Peyer's patch (tissue), 4 donors: Measurements from ENCODE around the gene KIFC1. TPM values are rescaled to one million over a fixed set of nuclear protein-coding genes. Genes with fewer than 3 reads are reported as not detected.
A peak's percentile ranks its signal among the peaks of the same experiment; 100 is the strongest.

ENCODE experiments used
- DNase-seq, 3 donors: peaks; one replicate each; pipeline ENCODE4 v3.0.0-alpha.2; 2017 to 2019
- H3K27ac ChIP-seq, 4 donors: fragments of 200-600 bp; sonication (generic); one replicate each; pipeline ENCODE4 v1.5.1; 2016 to 2019
- H3K27me3 ChIP-seq, 2 donors: fragments of 200-600 bp; sonication (generic); one replicate each; pipeline ENCODE4 v1.5.1; 2019
- H3K36me3 ChIP-seq, 3 donors: fragments of 200-600 bp; sonication (generic); one replicate each; pipeline ENCODE4 v1.5.1; 2016 to 2019
- H3K4me1 ChIP-seq, 4 donors: fragments of 200-600 bp; sonication (generic); one replicate each; pipeline ENCODE4 v1.5.1; 2016 to 2019
- H3K4me3 ChIP-seq, 4 donors: fragments of 200-600 bp; sonication (generic); 1 replicate in 3 of 4; 2 replicates in 1 of 4; pipeline ENCODE4 v1.5.1; 2016 to 2019; ENCODE audit warnings: mild to moderate bottlenecking in 1 of 4
- H3K9me3 ChIP-seq, 4 donors: fragments of 200-600 bp; sonication (generic); one replicate each; pipeline ENCODE4 v1.5.1; 2016 to 2019; ENCODE audit warnings: mild to moderate bottlenecking in 1 of 4
- POLR2A ChIP-seq, 2 donors: fragments of 450-650 bp; IDR thresholded peaks; one replicate each; pipeline ENCODE4 v1.5.1; 2017; ENCODE audit warnings: antibody characterized with exemption in 2 of 2, mild to moderate bottlenecking in 2 of 2, moderate library complexity in 2 of 2
- total RNA-seq, 4 donors: library from RNA; depleted of rRNA; stranded (reverse); fragments of >200 nt; gene quantifications; one replicate each; pipeline ENCODE4 v1.1.0, GENCODE V29; 2016
- TF ChIP-seq, protein P1 (sequence below), 6 experiments: fragments of 450-650 bp in 4 of 6; fragments of 200-600 bp in 2 of 6; sonication (generic) in 1 of 6; IDR thresholded peaks; one replicate each; pipeline ENCODE4 v1.5.1; 2017 to 2019; ENCODE audit warnings: antibody characterized with exemption in 6 of 6, mild to moderate bottlenecking in 3 of 6, moderate library complexity in 1 of 6

KIFC1 gene
- total RNA-seq, 4 donors from 2014 or later = 10.9 to 28.1 (median 18.3) TPM

DNA sequence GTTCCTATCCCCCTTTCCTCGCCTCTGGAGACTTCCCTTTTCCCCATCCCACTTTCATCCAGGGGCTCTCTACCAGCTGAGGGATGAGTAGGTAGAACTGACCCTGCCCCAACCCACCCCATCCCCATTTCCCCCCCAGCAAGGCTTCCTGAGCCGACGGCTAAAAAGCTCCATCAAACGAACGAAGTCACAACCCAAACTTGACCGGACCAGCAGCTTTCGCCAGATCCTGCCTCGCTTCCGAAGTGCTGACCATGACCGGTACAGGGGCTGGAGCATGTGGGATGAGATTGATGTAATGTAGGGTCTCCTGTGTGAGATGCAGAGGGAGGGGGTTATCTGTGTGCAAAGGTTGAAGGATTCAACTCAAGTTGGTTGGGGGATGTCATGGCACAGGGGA, 40.9 kb downstream of the KIFC1 start:
- Histone ChIP-seq H3K4me1 (peaks cover 0 to 39% (median 14%) of the 10 kb centered on the region in 4 donors), H3K27ac (peak overlapping the region in 1 of 4 donors; percentile 86)
- TF ChIP-seq, protein P1, sequence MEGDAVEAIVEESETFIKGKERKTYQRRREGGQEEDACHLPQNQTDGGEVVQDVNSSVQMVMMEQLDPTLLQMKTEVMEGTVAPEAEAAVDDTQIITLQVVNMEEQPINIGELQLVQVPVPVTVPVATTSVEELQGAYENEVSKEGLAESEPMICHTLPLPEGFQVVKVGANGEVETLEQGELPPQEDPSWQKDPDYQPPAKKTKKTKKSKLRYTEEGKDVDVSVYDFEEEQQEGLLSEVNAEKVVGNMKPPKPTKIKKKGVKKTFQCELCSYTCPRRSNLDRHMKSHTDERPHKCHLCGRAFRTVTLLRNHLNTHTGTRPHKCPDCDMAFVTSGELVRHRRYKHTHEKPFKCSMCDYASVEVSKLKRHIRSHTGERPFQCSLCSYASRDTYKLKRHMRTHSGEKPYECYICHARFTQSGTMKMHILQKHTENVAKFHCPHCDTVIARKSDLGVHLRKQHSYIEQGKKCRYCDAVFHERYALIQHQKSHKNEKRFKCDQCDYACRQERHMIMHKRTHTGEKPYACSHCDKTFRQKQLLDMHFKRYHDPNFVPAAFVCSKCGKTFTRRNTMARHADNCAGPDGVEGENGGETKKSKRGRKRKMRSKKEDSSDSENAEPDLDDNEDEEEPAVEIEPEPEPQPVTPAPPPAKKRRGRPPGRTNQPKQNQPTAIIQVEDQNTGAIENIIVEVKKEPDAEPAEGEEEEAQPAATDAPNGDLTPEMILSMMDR (IDR thresholded peaks at IDR 0.05) = no peak
- no peak for TF ChIP-seq POLR2A (IDR thresholded peaks at IDR 0.05)

DNA sequence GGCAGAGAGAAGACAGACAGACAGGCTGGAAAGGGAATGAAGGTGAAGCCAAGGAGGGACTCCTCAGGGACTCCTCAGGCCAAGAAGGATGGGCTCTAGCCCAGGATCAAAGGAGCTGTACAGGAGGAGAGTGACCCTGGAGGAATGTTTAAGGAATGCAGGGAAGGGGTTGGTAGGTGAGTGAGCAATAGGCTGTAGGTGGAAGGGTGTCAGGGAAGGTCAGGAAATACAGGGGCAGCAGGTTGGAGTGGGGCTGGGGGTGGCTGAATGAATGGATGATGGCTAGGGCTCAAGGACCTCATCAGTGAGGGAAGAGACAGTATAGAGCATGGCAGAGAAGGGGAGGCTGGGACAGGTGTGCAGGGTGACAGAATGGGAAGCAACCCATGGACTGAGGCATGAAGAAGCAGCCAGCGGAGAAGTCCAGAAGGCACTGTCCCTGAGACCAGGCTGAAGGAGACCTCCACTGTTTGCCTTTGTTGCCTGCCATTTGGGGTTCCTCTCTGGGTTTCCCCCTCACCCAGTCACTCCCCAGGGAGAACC, 41.4 kb downstream of the KIFC1 start:
- H3K9me3 ChIP-seq = no peaks in the 10 kb centered on the region
- TF ChIP-seq POLR2A (IDR thresholded peaks at IDR 0.05) = no peak
- TF ChIP-seq, protein P1 (IDR thresholded peaks at IDR 0.05) = no peak
- no peak overlapping the region for H3K4me3 ChIP-seq
- H3K27ac ChIP-seq = peak overlapping the region in 1 of 4 donors; percentile 4
- no peak for DNase-seq
- peaks cover 0 to 29% (median 0%) of the 10 kb centered on the region in 3 donors for H3K36me3 ChIP-seq
- no peaks in the 10 kb centered on the region for H3K27me3 ChIP-seq
- peaks cover 0 to 39% (median 13%) of the 10 kb centered on the region in 4 donors for H3K4me1 ChIP-seq

More for the DNA sequence above, 40.9 kb downstream of the KIFC1 start:
- DNase-seq = no peak
- no peaks in the 10 kb centered on the region for H3K9me3 ChIP-seq
- H3K27me3 ChIP-seq = no peaks in the 10 kb centered on the region
- peaks cover 0 to 24% (median 0%) of the 10 kb centered on the region in 3 donors for H3K36me3 ChIP-seq
- no peak overlapping the region for H3K4me3 ChIP-seq

- Histone ChIP-seq H3K27me3 (no peaks in the 10 kb centered on the region), H3K9me3 (no peaks in the 10 kb centered on the region), H3K27ac (peak overlapping the region in 1 of 4 donors; percentile 4), H3K36me3 (peaks cover 0 to 35% (median 0%) of the 10 kb centered on the region in 3 donors), H3K4me1 (peaks cover 0 to 33% (median 8%) of the 10 kb centered on the region in 4 donors), H3K4me3 (no peak overlapping the region)
- TF ChIP-seq POLR2A (IDR thresholded peaks at IDR 0.05) = no peak
- TF ChIP-seq, protein P1 (IDR thresholded peaks at IDR 0.05) = no peak
- no peak for DNase-seq
Measured at GRCh38 chr6:33433544-33434191, 42.0 kb downstream of the KIFC1 start.

GRCh38 chr6:33434961-33435360, 43.3 kb downstream of the KIFC1 start:
- H3K27ac ChIP-seq = no peak overlapping the region
- H3K4me1 ChIP-seq = peaks cover 0 to 24% (median 7%) of the 10 kb centered on the region in 4 donors
- TF ChIP-seq, protein P1 (IDR thresholded peaks at IDR 0.05) = no peak
- no peak for TF ChIP-seq POLR2A (IDR thresholded peaks at IDR 0.05)
- DNase-seq = no peak
- H3K27me3 ChIP-seq = no peaks in the 10 kb centered on the region
- H3K4me3 ChIP-seq = no peak overlapping the region
- no peaks in the 10 kb centered on the region for H3K9me3 ChIP-seq
- peaks cover 0 to 37% (median 0%) of the 10 kb centered on the region in 3 donors for H3K36me3 ChIP-seq

GRCh38 chr6:33437666-33438065, 46.0 kb downstream of the KIFC1 start:
- H3K9me3 ChIP-seq = no peaks in the 10 kb centered on the region

More at GRCh38 chr6:33437666-33438065, 46.0 kb downstream of the KIFC1 start:
- peaks cover 0 to 46% (median 0%) of the 10 kb centered on the region in 3 donors for H3K36me3 ChIP-seq
- no peaks in the 10 kb centered on the region for H3K4me1 ChIP-seq
- no peaks in the 10 kb centered on the region for H3K27me3 ChIP-seq
- H3K27ac ChIP-seq = no peak overlapping the region
- no peak overlapping the region for H3K4me3 ChIP-seq
- no peak for TF ChIP-seq POLR2A (IDR thresholded peaks at IDR 0.05)
- TF ChIP-seq, protein P1 (IDR thresholded peaks at IDR 0.05) = no peak
- no peak for DNase-seq
